GM12892 (cell line): ENCODE results near the gene UFL1.

Source experiments
- DNase-seq: peaks from one replicate; pipeline ENCODE4 v3.0.0; 2011; ENCODE audit not compliant: insufficient read length
- FAIRE-seq: peaks from 2 replicates; lab custom pipeline; 2011; peaks lifted over from hg19 to GRCh38; lab: Jason Lieb, UNC
- POLR2A ChIP-seq: IDR thresholded peaks from 2 replicates; pipeline ENCODE4 v1.6.1; 2011; ENCODE audit warnings: low read depth, low read length, control low read depth
- POLR2AphosphoS5 ChIP-seq: IDR thresholded peaks from 2 replicates; pipeline ENCODE4 v1.6.1; 2011; ENCODE audit warnings: low read depth, low read length, control low read depth
- TAF1 ChIP-seq: IDR thresholded peaks from 2 replicates; pipeline ENCODE4 v1.6.1; 2011; ENCODE audit warnings: low read depth, mild to moderate bottlenecking, control low read depth, low read length, borderline replicate concordance

The UFL1 gene

DNA sequence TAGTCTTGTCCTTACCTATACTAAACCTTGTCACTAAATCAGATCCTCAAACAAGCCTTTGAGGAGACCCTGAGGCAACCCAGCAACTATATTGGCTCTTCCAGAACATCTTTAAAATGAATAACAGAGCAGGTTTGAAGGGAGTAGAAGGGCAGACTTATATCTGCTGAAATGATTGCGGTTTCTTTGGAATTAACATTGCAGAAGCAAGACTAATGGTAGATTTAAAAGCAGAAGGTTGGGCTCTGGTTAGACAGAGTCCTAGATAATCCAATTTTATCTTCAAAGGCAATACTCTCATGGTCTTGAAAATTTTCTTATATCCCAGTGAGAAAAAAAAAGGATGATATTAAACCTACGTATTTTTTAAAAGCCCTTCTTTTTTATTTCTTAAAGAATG lies 60.4 kb downstream of the UFL1 start:
- DNase-seq (no peak), FAIRE-seq (no peak)
- TF ChIP-seq TAF1, result no peak
- no peak for TF ChIP-seq POLR2A
- TF ChIP-seq POLR2AphosphoS5, result no peak

DNA sequence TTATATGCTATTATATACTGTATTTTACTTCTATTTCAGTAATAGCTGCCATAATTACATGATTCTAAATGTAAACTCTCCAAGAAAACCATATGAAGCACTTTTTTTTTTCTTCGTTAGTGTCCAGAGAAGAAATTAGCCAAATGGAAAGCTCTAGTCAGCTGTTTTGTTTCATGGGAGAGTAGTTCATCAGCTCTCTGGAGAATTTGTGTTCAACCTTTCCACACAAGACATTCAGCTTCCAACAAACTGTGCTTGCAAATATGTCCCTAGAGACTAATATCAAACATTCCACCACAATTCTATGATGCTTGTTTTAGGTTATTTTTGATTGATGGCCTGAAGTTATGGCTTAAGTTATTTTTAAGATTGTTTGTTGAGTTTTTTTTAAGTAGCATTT lies 60.8 kb downstream of the UFL1 start:
- FAIRE-seq (no peak), DNase-seq (no peak)
- no peak for TF ChIP-seq POLR2AphosphoS5
- no peak for TF ChIP-seq TAF1
- no peak for TF ChIP-seq POLR2A

DNA sequence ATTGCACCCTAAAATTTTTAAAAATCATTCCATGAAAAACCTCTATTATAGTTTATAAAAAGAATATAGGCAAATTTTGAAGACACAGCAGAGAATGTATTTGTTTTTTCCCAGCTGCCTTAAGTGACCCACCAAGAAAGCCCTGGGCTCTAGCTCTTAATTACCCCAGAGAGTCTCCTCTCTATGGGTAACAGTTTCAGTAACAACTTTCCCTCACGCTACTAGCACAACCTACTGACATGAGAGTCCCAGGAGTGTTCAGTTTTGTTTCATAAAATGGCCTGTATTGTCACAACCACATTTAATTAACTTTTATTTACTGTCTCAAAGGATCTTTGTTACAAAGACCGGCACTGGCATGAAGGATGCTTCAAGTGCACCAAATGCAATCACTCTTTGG lies 82.8 kb downstream of the UFL1 start:
- FAIRE-seq, result no peak
- TF ChIP-seq TAF1 (no peak), POLR2AphosphoS5 (no peak), POLR2A (no peak)
- no peak for DNase-seq
